ENCODE measurements around the gene CRYL1. TPM values are rescaled to one million over a fixed set of nuclear protein-coding genes. Genes with fewer than 3 reads are reported as not detected.
A peak's percentile ranks its signal among the peaks of the same experiment; 100 is the strongest.

CRYL1 gene
- total RNA-seq, 1 donor from 2014 or later: 29.4 TPM

DNA sequence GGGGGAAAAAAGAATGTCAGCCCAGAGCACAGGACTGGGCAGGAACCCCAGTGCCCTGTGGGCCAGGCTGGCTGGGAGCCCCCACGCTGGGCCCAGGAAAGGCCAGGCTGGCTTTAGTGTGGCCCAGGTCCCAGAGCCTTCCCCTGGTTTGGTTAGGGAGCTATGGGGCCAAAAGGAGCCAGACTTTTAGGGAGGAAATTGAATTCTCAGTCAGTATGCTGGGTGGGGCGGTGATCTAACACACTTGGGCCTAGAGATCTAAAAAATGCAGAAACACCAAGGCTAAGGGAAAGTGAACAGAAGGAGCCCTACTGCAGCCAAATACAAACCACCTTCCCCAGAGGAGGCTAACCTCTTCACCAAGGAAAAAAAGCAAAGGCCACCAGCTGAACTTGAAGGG is 137.5 kb downstream of the CRYL1 start:
- peak overlapping the region; percentile 40 for H3K27ac Mint-ChIP-seq
- H3K9me3 Mint-ChIP-seq: peaks cover 7% of the 10 kb centered on the region
- peaks cover 29% of the 10 kb centered on the region for H3K4me1 Mint-ChIP-seq
- H3K36me3 Mint-ChIP-seq: no peaks in the 10 kb centered on the region
- TF ChIP-seq CTCF (IDR thresholded peaks at IDR 0.05; ENCODE audit: unreplicated experiment): no peak
- no peaks in the 10 kb centered on the region for H3K27me3 Mint-ChIP-seq (ENCODE audit: low read depth)
- DNase-seq (ENCODE audit: low spot score in 2 of 2, unreplicated experiment in 2 of 2): no peak
- H3K4me3 Mint-ChIP-seq: no peak overlapping the region

GRCh38 chr13:20387441-20387971 is 138.2 kb downstream of the CRYL1 start:
- Mint-ChIP-seq H3K9me3 (peaks cover 7% of the 10 kb centered on the region), H3K4me1 (peaks cover 31% of the 10 kb centered on the region), H3K27ac (peak overlapping the region; percentile 49), H3K36me3 (no peaks in the 10 kb centered on the region), H3K4me3 (no peak overlapping the region), H3K27me3 (ENCODE audit: low read depth) (no peaks in the 10 kb centered on the region)
- TF ChIP-seq CTCF (IDR thresholded peaks at IDR 0.05; ENCODE audit: unreplicated experiment): no peak
- DNase-seq (ENCODE audit: low spot score in 2 of 2, unreplicated experiment in 2 of 2): no peak

GRCh38 chr13:20387006-20387405 is 138.7 kb downstream of the CRYL1 start:
- peaks cover 7% of the 10 kb centered on the region for H3K9me3 Mint-ChIP-seq
- H3K27ac Mint-ChIP-seq: peak overlapping the region; percentile 11
- no peaks in the 10 kb centered on the region for H3K27me3 Mint-ChIP-seq (ENCODE audit: low read depth)
- TF ChIP-seq CTCF (IDR thresholded peaks at IDR 0.05; ENCODE audit: unreplicated experiment): no peak
- no peaks in the 10 kb centered on the region for H3K36me3 Mint-ChIP-seq
- H3K4me3 Mint-ChIP-seq: no peak overlapping the region
- DNase-seq (ENCODE audit: low spot score in 2 of 2, unreplicated experiment in 2 of 2): no peak
- H3K4me1 Mint-ChIP-seq: peaks cover 31% of the 10 kb centered on the region

DNA sequence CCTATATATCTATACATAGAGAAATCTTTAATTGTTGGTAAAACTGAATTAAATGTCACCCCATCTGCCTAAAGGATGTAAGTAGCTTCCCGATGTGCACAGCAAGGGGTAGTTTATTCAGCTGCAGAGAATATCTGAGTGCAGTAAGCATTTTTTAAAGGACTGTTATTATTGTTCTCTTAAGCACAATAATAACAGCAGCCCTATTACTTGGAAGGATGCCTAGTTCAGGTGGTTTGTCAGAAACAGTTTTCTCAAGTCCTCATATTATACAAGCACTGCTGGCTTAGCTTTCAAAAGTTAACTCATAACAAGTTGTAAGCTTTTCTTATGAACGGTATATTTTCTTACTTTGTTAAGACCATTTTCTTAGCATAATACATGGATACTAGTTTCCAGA is 142.6 kb downstream of the CRYL1 start:
- DNase-seq (ENCODE audit: low spot score in 2 of 2, unreplicated experiment in 2 of 2): no peak
- Mint-ChIP-seq H3K4me3 (no peak overlapping the region), H3K36me3 (no peaks in the 10 kb centered on the region), H3K27ac (no peak overlapping the region), H3K4me1 (peaks cover 14% of the 10 kb centered on the region), H3K27me3 (ENCODE audit: low read depth) (no peaks in the 10 kb centered on the region), H3K9me3 (peaks cover 7% of the 10 kb centered on the region)
- TF ChIP-seq CTCF (IDR thresholded peaks at IDR 0.05; ENCODE audit: unreplicated experiment): no peak

- H3K27me3 Mint-ChIP-seq (ENCODE audit: low read depth): no peaks in the 10 kb centered on the region
- H3K4me3 Mint-ChIP-seq: no peak overlapping the region
- H3K9me3 Mint-ChIP-seq: no peaks in the 10 kb centered on the region
- H3K4me1 Mint-ChIP-seq: peaks cover 4% of the 10 kb centered on the region
- no peak for TF ChIP-seq CTCF (IDR thresholded peaks at IDR 0.05; ENCODE audit: unreplicated experiment)
- H3K27ac Mint-ChIP-seq: no peak overlapping the region
- no peaks in the 10 kb centered on the region for H3K36me3 Mint-ChIP-seq
- DNase-seq (ENCODE audit: low spot score in 2 of 2, unreplicated experiment in 2 of 2): no peak
Measured at GRCh38 chr13:20381401-20381800, 144.3 kb downstream of the CRYL1 start.

DNA sequence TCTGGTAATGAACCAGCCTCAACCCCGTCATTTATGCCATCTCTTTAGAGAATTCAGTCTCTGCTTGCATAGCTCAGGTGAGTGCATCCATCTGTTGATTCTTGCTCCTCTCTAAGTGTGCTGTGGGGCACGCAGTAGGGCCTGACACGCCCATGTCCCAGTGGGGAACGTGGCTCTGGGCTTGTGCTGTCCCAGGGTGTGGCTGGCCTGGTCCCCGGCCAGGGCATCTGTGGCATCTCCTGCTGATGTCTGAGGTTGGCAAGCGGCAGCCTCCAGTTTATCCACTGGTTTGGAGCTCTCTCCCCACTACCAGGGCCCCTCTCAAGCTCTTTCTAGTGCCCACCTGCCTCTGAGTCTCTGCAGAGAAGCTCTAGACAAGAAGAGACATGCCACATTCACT is 146.9 kb downstream of the CRYL1 start:
- Mint-ChIP-seq H3K4me1 (peaks cover 4% of the 10 kb centered on the region), H3K4me3 (no peak overlapping the region), H3K36me3 (no peaks in the 10 kb centered on the region), H3K9me3 (no peaks in the 10 kb centered on the region), H3K27ac (no peak overlapping the region), H3K27me3 (ENCODE audit: low read depth) (no peaks in the 10 kb centered on the region)
- TF ChIP-seq CTCF (IDR thresholded peaks at IDR 0.05; ENCODE audit: unreplicated experiment): no peak
- DNase-seq (ENCODE audit: low spot score in 2 of 2, unreplicated experiment in 2 of 2): no peak

Measured in mesothelial cell of epicardium (in vitro differentiated cells).